ENCODE results near the gene GRM5.

Gene GRM5

GRCh38 chr11:88523386-88524071 is 542.3 kb downstream of the GRM5 start:
- no peaks in the 10 kb centered on the region for H3K9me3 Mint-ChIP-seq
- H3K4me1 Mint-ChIP-seq (ENCODE audit: low read depth), result no peaks in the 10 kb centered on the region
- H3K4me3 Mint-ChIP-seq, result no peak overlapping the region
- H3K36me3 Mint-ChIP-seq (ENCODE audit: low read depth), result no peaks in the 10 kb centered on the region
- H3K27ac Mint-ChIP-seq, result no peak overlapping the region
- peaks cover 11% of the 10 kb centered on the region for H3K27me3 Mint-ChIP-seq (ENCODE audit: low read depth)

- Mint-ChIP-seq H3K36me3 (ENCODE audit: low read depth) (no peaks in the 10 kb centered on the region), H3K27me3 (ENCODE audit: low read depth) (peaks cover 10% of the 10 kb centered on the region), H3K9me3 (no peaks in the 10 kb centered on the region), H3K4me1 (ENCODE audit: low read depth) (no peaks in the 10 kb centered on the region), H3K27ac (no peak overlapping the region), H3K4me3 (no peak overlapping the region)
These were observed 543.0 kb downstream of the GRM5 start for GRCh38 chr11:88522624-88523385.

- Mint-ChIP-seq H3K4me1 (ENCODE audit: low read depth) (no peaks in the 10 kb centered on the region), H3K4me3 (no peak overlapping the region), H3K9me3 (no peaks in the 10 kb centered on the region), H3K27ac (no peak overlapping the region), H3K27me3 (ENCODE audit: low read depth) (peaks cover 3% of the 10 kb centered on the region), H3K36me3 (ENCODE audit: low read depth) (no peaks in the 10 kb centered on the region)
These were observed 544.0 kb downstream of the GRM5 start for GRCh38 chr11:88521799-88522201.

- H3K27ac Mint-ChIP-seq, result no peak overlapping the region
- H3K27me3 Mint-ChIP-seq (ENCODE audit: low read depth), result no peaks in the 10 kb centered on the region
- H3K4me3 Mint-ChIP-seq, result no peak overlapping the region
- no peaks in the 10 kb centered on the region for H3K4me1 Mint-ChIP-seq (ENCODE audit: low read depth)
- no peaks in the 10 kb centered on the region for H3K9me3 Mint-ChIP-seq
- H3K36me3 Mint-ChIP-seq (ENCODE audit: low read depth), result no peaks in the 10 kb centered on the region
These were observed 544.4 kb downstream of the GRM5 start for GRCh38 chr11:88521399-88521798.

GRCh38 chr11:88520391-88520790 is 545.4 kb downstream of the GRM5 start:
- H3K36me3 Mint-ChIP-seq (ENCODE audit: low read depth), result no peaks in the 10 kb centered on the region
- no peaks in the 10 kb centered on the region for H3K4me1 Mint-ChIP-seq (ENCODE audit: low read depth)
- no peak overlapping the region for H3K4me3 Mint-ChIP-seq
- H3K27me3 Mint-ChIP-seq (ENCODE audit: low read depth), result peaks cover 7% of the 10 kb centered on the region
- H3K9me3 Mint-ChIP-seq, result no peaks in the 10 kb centered on the region
- H3K27ac Mint-ChIP-seq, result no peak overlapping the region

GRCh38 chr11:88515002-88515401 is 550.8 kb downstream of the GRM5 start:
- no peaks in the 10 kb centered on the region for H3K36me3 Mint-ChIP-seq (ENCODE audit: low read depth)
- H3K4me3 Mint-ChIP-seq, result no peak overlapping the region
- peaks cover 54% of the 10 kb centered on the region for H3K27me3 Mint-ChIP-seq (ENCODE audit: low read depth)

GRCh38 chr11:88511006-88511405 is 554.8 kb downstream of the GRM5 start:
- peaks cover 9% of the 10 kb centered on the region for H3K4me1 Mint-ChIP-seq (ENCODE audit: low read depth)
- H3K9me3 Mint-ChIP-seq, result no peaks in the 10 kb centered on the region
- H3K27me3 Mint-ChIP-seq (ENCODE audit: low read depth), result peaks cover 82% of the 10 kb centered on the region
- H3K36me3 Mint-ChIP-seq (ENCODE audit: low read depth), result no peaks in the 10 kb centered on the region
- H3K27ac Mint-ChIP-seq, result no peak overlapping the region
- no peak overlapping the region for H3K4me3 Mint-ChIP-seq

More at GRCh38 chr11:88515002-88515401, 550.8 kb downstream of the GRM5 start:
- Mint-ChIP-seq H3K4me1 (ENCODE audit: low read depth) (no peaks in the 10 kb centered on the region), H3K27ac (no peak overlapping the region), H3K9me3 (no peaks in the 10 kb centered on the region)

- Mint-ChIP-seq H3K27me3 (ENCODE audit: low read depth) (peaks cover 84% of the 10 kb centered on the region), H3K4me1 (ENCODE audit: low read depth) (peaks cover 9% of the 10 kb centered on the region), H3K4me3 (peak overlapping the region; percentile 74), H3K9me3 (no peaks in the 10 kb centered on the region), H3K36me3 (ENCODE audit: low read depth) (no peaks in the 10 kb centered on the region), H3K27ac (no peak overlapping the region)
These were observed 556.8 kb downstream of the GRM5 start for GRCh38 chr11:88508759-88509581.

- H3K4me1 Mint-ChIP-seq (ENCODE audit: low read depth), result peaks cover 9% of the 10 kb centered on the region
- H3K9me3 Mint-ChIP-seq, result no peaks in the 10 kb centered on the region
- peaks cover 82% of the 10 kb centered on the region for H3K27me3 Mint-ChIP-seq (ENCODE audit: low read depth)
- no peaks in the 10 kb centered on the region for H3K36me3 Mint-ChIP-seq (ENCODE audit: low read depth)
- peak overlapping the region; percentile 74 for H3K4me3 Mint-ChIP-seq
- no peak overlapping the region for H3K27ac Mint-ChIP-seq
These were observed 557.4 kb downstream of the GRM5 start for GRCh38 chr11:88508418-88508758.

GRCh38 chr11:88507771-88508417 is 557.9 kb downstream of the GRM5 start:
- Mint-ChIP-seq H3K9me3 (no peaks in the 10 kb centered on the region), H3K36me3 (ENCODE audit: low read depth) (no peaks in the 10 kb centered on the region), H3K27ac (no peak overlapping the region), H3K4me1 (ENCODE audit: low read depth) (peaks cover 9% of the 10 kb centered on the region), H3K27me3 (ENCODE audit: low read depth) (peaks cover 80% of the 10 kb centered on the region), H3K4me3 (peak overlapping the region; percentile 74)

- no peaks in the 10 kb centered on the region for H3K36me3 Mint-ChIP-seq (ENCODE audit: low read depth)
- no peaks in the 10 kb centered on the region for H3K9me3 Mint-ChIP-seq
- peaks cover 56% of the 10 kb centered on the region for H3K27me3 Mint-ChIP-seq (ENCODE audit: low read depth)
- no peak overlapping the region for H3K27ac Mint-ChIP-seq
- H3K4me3 Mint-ChIP-seq, result no peak overlapping the region
- no peaks in the 10 kb centered on the region for H3K4me1 Mint-ChIP-seq (ENCODE audit: low read depth)
These were observed 564.2 kb downstream of the GRM5 start for GRCh38 chr11:88501541-88501940.

GRCh38 chr11:88495836-88496235 is 569.9 kb downstream of the GRM5 start:
- Mint-ChIP-seq H3K4me1 (ENCODE audit: low read depth) (no peaks in the 10 kb centered on the region), H3K4me3 (no peak overlapping the region), H3K36me3 (ENCODE audit: low read depth) (no peaks in the 10 kb centered on the region), H3K9me3 (no peaks in the 10 kb centered on the region), H3K27ac (no peak overlapping the region), H3K27me3 (ENCODE audit: low read depth) (peaks cover 26% of the 10 kb centered on the region)

GRCh38 chr11:88494848-88495247 is 570.9 kb downstream of the GRM5 start:
- Mint-ChIP-seq H3K36me3 (ENCODE audit: low read depth) (no peaks in the 10 kb centered on the region), H3K27ac (no peak overlapping the region), H3K27me3 (ENCODE audit: low read depth) (peaks cover 23% of the 10 kb centered on the region), H3K9me3 (no peaks in the 10 kb centered on the region), H3K4me3 (no peak overlapping the region), H3K4me1 (ENCODE audit: low read depth) (no peaks in the 10 kb centered on the region)

GRCh38 chr11:88491674-88492073 is 574.1 kb downstream of the GRM5 start:
- peaks cover 15% of the 10 kb centered on the region for H3K27me3 Mint-ChIP-seq (ENCODE audit: low read depth)
- H3K36me3 Mint-ChIP-seq (ENCODE audit: low read depth), result no peaks in the 10 kb centered on the region
- H3K27ac Mint-ChIP-seq, result no peak overlapping the region
- no peak overlapping the region for H3K4me3 Mint-ChIP-seq
- H3K9me3 Mint-ChIP-seq, result no peaks in the 10 kb centered on the region
- no peaks in the 10 kb centered on the region for H3K4me1 Mint-ChIP-seq (ENCODE audit: low read depth)

Measured in T-helper 1 cell treated with Interleukin-12 subunit alpha and Interleukin-12 subunit beta and Interleukin-4 antibody, amounts not matched to agents 30 μg/mL and 1 μg/mL, for 36 hours (primary cell).